A549 (cell line): ENCODE data around the gene CERS4. TPM values are rescaled to one million over a fixed set of nuclear protein-coding genes. Genes with fewer than 3 reads are reported as not detected.

Experiments used
- ATAC-seq, 2 experiments: fragments of 200-7000 bp in 1 of 2; fragments of >200 bp in 1 of 2; cut with Nextera tagmentation in 1 of 2; cut with Tn5 transposase in 1 of 2; 3 replicates each; pipeline versions ENCODE4 v1.8.0 to v1.9.1; 2018 to 2020; ENCODE audit warnings: mild to moderate bottlenecking in 1 of 2, moderate library complexity in 1 of 2
- CTCF ChIA-PET: fragments of 300-600 bp; sonication (Branson Sonifier 250); formaldehyde crosslinking; extraction: SDS; loops from one replicate; lab custom pipeline; 2021; ENCODE audit warnings: antibody characterized with exemption, inconsistent platforms; lab: Yijun Ruan, JAX
- POLR2A ChIA-PET: fragments of 350-600 bp; formaldehyde crosslinking; extraction: SDS; loops from one replicate; lab custom pipeline; 2021; ENCODE audit warnings: antibody characterized with exemption, inconsistent platforms; lab: Yijun Ruan, JAX
- DNase-seq, 2 experiments: peaks; one replicate each; pipeline versions ENCODE4 v3.0.0 to v3.0.0-alpha.2; 2011 to 2016; ENCODE audit warnings: low read depth in 1 of 2, low spot score in 1 of 2
- FAIRE-seq: peaks from 2 replicates; lab custom pipeline; 2011; peaks lifted over from hg19 to GRCh38; lab: Jason Lieb, UNC
- H3K27ac ChIP-seq, 2 experiments: fragments of >200 bp; sonication (Bioruptor Twin); formaldehyde crosslinking; 3 replicates each; pipeline ENCODE4 v1.5.1; 2016 to 2017
- H3K4me1 ChIP-seq: fragments of >200 bp; sonication (Bioruptor Twin); formaldehyde crosslinking; 3 replicates; pipeline ENCODE4 v1.6.1; 2016
- H3K4me2 ChIP-seq: fragments of >200 bp; sonication (Bioruptor Twin); formaldehyde crosslinking; 3 replicates; pipeline ENCODE4 v1.6.1; 2016
- H3K4me3 ChIP-seq: fragments of >200 bp; sonication (Bioruptor Twin); formaldehyde crosslinking; 3 replicates; pipeline ENCODE4 v1.5.1; 2016
- H3K9me3 ChIP-seq: fragments of >200 bp; sonication (Bioruptor Twin); formaldehyde crosslinking; 3 replicates; pipeline ENCODE4 v1.6.1; 2016
- CBX2 ChIP-seq: fragments of 200-600 bp; sonication (generic); IDR thresholded peaks from 2 replicates; pipeline ENCODE4 v1.6.1; 2016; ENCODE audit warnings: low read depth, mild to moderate bottlenecking, borderline replicate concordance
- CHD2 ChIP-seq: fragments of 150-350 bp; IDR thresholded peaks from 2 replicates; pipeline ENCODE4 v1.6.1; 2014; ENCODE audit warnings: low read length; ENCODE audit not compliant: partially characterized antibody
- EHMT2 ChIP-seq: fragments of 200-600 bp; sonication (generic); IDR thresholded peaks from 2 replicates; pipeline ENCODE4 v1.6.1; 2016; ENCODE audit warnings: antibody characterized with exemption, low read depth, mild to moderate bottlenecking, moderate library complexity
- EP300 ChIP-seq, 2 experiments: fragments of >200 bp; sonication (Bioruptor Twin); formaldehyde crosslinking; IDR thresholded peaks; 2 replicates in 1 of 2; 3 replicates in 1 of 2; pipeline ENCODE4 v1.6.1; 2016 to 2017
- FOSL2 ChIP-seq, 2 experiments: fragments of 450-650 bp in 1 of 2; fragments of >200 bp in 1 of 2; sonication (Bioruptor Twin) in 1 of 2; formaldehyde crosslinking; IDR thresholded peaks; 2 replicates each; pipeline versions ENCODE4 v1.5.0 to v1.6.1; 2016 to 2020; ENCODE audit warnings: mild to moderate bottlenecking in 1 of 2, moderate library complexity in 1 of 2
- GATA3 ChIP-seq: IDR thresholded peaks from 2 replicates; pipeline ENCODE4 v1.6.1; 2012; ENCODE audit warnings: borderline replicate concordance
- HDAC2 ChIP-seq: fragments of 200-600 bp; sonication (generic); IDR thresholded peaks from 2 replicates; pipeline ENCODE4 v1.6.1; 2016
- HEYL ChIP-seq: fragments of 250-450 bp; sonication (Bioruptor Pico); IDR thresholded peaks from 2 replicates; pipeline ENCODE4 v1.8.0; 2021; ENCODE audit warnings: mild to moderate bottlenecking, moderate library complexity
- HOXB13 ChIP-seq: fragments of 250-450 bp; sonication (Bioruptor Pico); IDR thresholded peaks from 2 replicates; pipeline ENCODE4 v1.5.0; 2020; ENCODE audit warnings: low read depth, mild to moderate bottlenecking, moderate library complexity
- KDM1A ChIP-seq: fragments of 200-600 bp; sonication (generic); IDR thresholded peaks from 2 replicates; pipeline ENCODE4 v1.6.1; 2016; ENCODE audit warnings: low read depth, mild to moderate bottlenecking
- MAFK ChIP-seq: fragments of 450-650 bp; IDR thresholded peaks from 2 replicates; pipeline ENCODE4 v1.6.1; 2014; ENCODE audit not compliant: partially characterized antibody
- PHF8 ChIP-seq: fragments of 200-600 bp; sonication (generic); IDR thresholded peaks from 2 replicates; pipeline ENCODE4 v1.6.1; 2016; ENCODE audit warnings: low read depth, mild to moderate bottlenecking, antibody characterized with exemption, moderate library complexity, borderline replicate concordance
- POLR2AphosphoS2 ChIP-seq: conservative IDR thresholded peaks from 2 replicates; pipeline ENCODE4 v1.6.1; 2012; ENCODE audit warnings: low read length, improper control_type of control experiment, inconsistent platforms
- RCOR1 ChIP-seq: fragments of 150-350 bp; IDR thresholded peaks from 2 replicates; pipeline ENCODE4 v1.6.1; 2014; ENCODE audit warnings: antibody characterized with exemption, low read length, low read depth
- RNF2 ChIP-seq: fragments of 200-600 bp; sonication (generic); IDR thresholded peaks from 2 replicates; pipeline ENCODE4 v1.6.1; 2016; ENCODE audit warnings: low read depth, mild to moderate bottlenecking, antibody characterized with exemption, moderate library complexity, borderline replicate concordance
- SMC3 ChIP-seq: fragments of >200 bp; sonication (Bioruptor Twin); formaldehyde crosslinking; IDR thresholded peaks from 3 replicates; pipeline ENCODE4 v1.6.1; 2018; ENCODE audit warnings: inconsistent platforms
- TFCP2L1 ChIP-seq: fragments of 250-450 bp; sonication (Bioruptor Pico); IDR thresholded peaks from 2 replicates; pipeline ENCODE4 v1.5.0; 2021; ENCODE audit warnings: mild to moderate bottlenecking
- TP53 ChIP-seq: fragments of 250-450 bp; sonication (Bioruptor Pico); IDR thresholded peaks from 2 replicates; pipeline ENCODE4 v1.5.0; 2021; ENCODE audit warnings: mild to moderate bottlenecking, moderate library complexity
- ZC3H11A ChIP-seq: fragments of 450-650 bp; IDR thresholded peaks from 2 replicates; pipeline ENCODE4 v1.6.1; 2014; ENCODE audit warnings: antibody characterized with exemption, mild to moderate bottlenecking
- ZFP36 ChIP-seq: fragments of 450-650 bp; IDR thresholded peaks from 2 replicates; pipeline ENCODE4 v1.6.1; 2014; ENCODE audit warnings: borderline replicate concordance; ENCODE audit not compliant: partially characterized antibody
- ZSCAN20 ChIP-seq: fragments of 250-450 bp; sonication (Bioruptor Pico); IDR thresholded peaks from 2 replicates; pipeline ENCODE4 v1.8.0; 2022; ENCODE audit warnings: mild to moderate bottlenecking, moderate library complexity
- WGBS: methylation state at CpG from one replicate; pipeline ENCODE4 v1.1.6; 2017; ENCODE audit errors: missing lambda C conversion rate; 5-methylcytosine and 5-hydroxymethylcytosine counted together
- polyA plus RNA-seq, 4 experiments: library from polyadenylated mRNA; depleted of rRNA in 3 of 4; stranded (reverse); fragments of >200 nt; fragmentation: RNase III in 1 of 4; extraction: RNeasy Plus Mini Kit Qiagen cat#74134 plus additional on column Dnase treatment in 1 of 4; gene quantifications; 2 replicates in 3 of 4; 3 replicates in 1 of 4; pipeline ENCODE4 v1.2.3, GENCODE V29; 2011 to 2017
- TF ChIP-seq, protein P1 (sequence below): fragments of 450-650 bp; IDR thresholded peaks from 2 replicates; pipeline ENCODE4 v1.6.1; 2014; ENCODE audit warnings: antibody characterized with exemption
- TF ChIP-seq, protein P2 (sequence below): fragments of 250-450 bp; sonication (Bioruptor Pico); IDR thresholded peaks from 2 replicates; pipeline ENCODE4 v1.5.0; 2020; ENCODE audit warnings: low read depth, mild to moderate bottlenecking, moderate library complexity
- TF ChIP-seq, protein P3 (sequence below): fragments of 150-350 bp; IDR thresholded peaks from 2 replicates; pipeline ENCODE4 v1.6.1; 2014; ENCODE audit warnings: low read depth, mild to moderate bottlenecking, low read length
- TF ChIP-seq, protein P4 (sequence below): fragments of 200-600 bp; sonication (generic); IDR thresholded peaks from 2 replicates; pipeline ENCODE4 v1.6.1; 2016; ENCODE audit warnings: antibody characterized with exemption, mild to moderate bottlenecking, moderate library complexity
- TF ChIP-seq, protein P5 (sequence below): IDR thresholded peaks from 2 replicates; pipeline ENCODE4 v1.6.1; 2012; ENCODE audit warnings: low read depth, borderline replicate concordance

Gene CERS4
- polyA plus RNA-seq, 2 of the 4 experiments (the other 2 are of a cell fraction), result 2.1 to 5.0 TPM

DNA sequence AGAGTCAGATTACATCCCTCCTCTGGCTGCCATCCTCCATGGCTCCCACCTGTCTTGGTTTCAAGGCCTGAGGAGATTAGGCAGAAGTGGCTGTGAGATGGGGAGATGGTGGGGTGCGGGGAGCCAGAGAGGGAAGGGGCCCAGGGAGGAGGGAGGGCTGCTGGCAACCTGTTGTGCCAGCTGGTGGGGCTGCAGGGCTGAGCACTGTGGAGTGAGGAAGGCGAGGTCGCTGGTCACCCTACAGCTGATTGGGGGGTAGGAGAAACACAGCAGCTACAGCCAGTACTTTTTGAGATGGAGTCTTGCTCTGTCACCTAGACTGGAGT is 50.7 kb downstream of the CERS4 start:
- ChIA-PET CTCF (interaction anchor here (1.0 to 1.7 kb wide), 2 partner anchors 9 to 101 kb away, joined by 3 to 4 read pairs; no protein-coding TSS in a partner anchor), POLR2A (no interaction called here)
- Histone ChIP-seq H3K27ac (no peak overlapping the region), H3K4me2 (no peak overlapping the region), H3K4me1 (no peaks in the 10 kb centered on the region), H3K9me3 (no peaks in the 10 kb centered on the region), H3K4me3 (no peak overlapping the region)
- FAIRE-seq (no peak), DNase-seq (no peak), ATAC-seq (no peak)
- 87% methylated on average over 3 of the region's 3 CpGs for WGBS
- no peak for TF ChIP-seq PHF8
- no peak for TF ChIP-seq HDAC2
- TF ChIP-seq, protein P1, sequence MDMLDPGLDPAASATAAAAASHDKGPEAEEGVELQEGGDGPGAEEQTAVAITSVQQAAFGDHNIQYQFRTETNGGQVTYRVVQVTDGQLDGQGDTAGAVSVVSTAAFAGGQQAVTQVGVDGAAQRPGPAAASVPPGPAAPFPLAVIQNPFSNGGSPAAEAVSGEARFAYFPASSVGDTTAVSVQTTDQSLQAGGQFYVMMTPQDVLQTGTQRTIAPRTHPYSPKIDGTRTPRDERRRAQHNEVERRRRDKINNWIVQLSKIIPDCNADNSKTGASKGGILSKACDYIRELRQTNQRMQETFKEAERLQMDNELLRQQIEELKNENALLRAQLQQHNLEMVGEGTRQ, result no peak
- no peak for TF ChIP-seq KDM1A
- TF ChIP-seq TP53 (CRISPR knock-in tag), result no peak
- TF ChIP-seq SMC3, result no peak
- no peak for TF ChIP-seq EP300 (IDR thresholded peaks at IDR 0.05)
- TF ChIP-seq, protein P2, sequence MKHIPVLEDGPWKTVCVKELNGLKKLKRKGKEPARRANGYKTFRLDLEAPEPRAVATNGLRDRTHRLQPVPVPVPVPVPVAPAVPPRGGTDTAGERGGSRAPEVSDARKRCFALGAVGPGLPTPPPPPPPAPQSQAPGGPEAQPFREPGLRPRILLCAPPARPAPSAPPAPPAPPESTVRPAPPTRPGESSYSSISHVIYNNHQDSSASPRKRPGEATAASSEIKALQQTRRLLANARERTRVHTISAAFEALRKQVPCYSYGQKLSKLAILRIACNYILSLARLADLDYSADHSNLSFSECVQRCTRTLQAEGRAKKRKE (CRISPR knock-in tag), result no peak
- no peak for TF ChIP-seq EHMT2
- TF ChIP-seq, protein P3, sequence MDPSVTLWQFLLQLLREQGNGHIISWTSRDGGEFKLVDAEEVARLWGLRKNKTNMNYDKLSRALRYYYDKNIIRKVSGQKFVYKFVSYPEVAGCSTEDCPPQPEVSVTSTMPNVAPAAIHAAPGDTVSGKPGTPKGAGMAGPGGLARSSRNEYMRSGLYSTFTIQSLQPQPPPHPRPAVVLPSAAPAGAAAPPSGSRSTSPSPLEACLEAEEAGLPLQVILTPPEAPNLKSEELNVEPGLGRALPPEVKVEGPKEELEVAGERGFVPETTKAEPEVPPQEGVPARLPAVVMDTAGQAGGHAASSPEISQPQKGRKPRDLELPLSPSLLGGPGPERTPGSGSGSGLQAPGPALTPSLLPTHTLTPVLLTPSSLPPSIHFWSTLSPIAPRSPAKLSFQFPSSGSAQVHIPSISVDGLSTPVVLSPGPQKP, result no peak
- TF ChIP-seq, protein P4, sequence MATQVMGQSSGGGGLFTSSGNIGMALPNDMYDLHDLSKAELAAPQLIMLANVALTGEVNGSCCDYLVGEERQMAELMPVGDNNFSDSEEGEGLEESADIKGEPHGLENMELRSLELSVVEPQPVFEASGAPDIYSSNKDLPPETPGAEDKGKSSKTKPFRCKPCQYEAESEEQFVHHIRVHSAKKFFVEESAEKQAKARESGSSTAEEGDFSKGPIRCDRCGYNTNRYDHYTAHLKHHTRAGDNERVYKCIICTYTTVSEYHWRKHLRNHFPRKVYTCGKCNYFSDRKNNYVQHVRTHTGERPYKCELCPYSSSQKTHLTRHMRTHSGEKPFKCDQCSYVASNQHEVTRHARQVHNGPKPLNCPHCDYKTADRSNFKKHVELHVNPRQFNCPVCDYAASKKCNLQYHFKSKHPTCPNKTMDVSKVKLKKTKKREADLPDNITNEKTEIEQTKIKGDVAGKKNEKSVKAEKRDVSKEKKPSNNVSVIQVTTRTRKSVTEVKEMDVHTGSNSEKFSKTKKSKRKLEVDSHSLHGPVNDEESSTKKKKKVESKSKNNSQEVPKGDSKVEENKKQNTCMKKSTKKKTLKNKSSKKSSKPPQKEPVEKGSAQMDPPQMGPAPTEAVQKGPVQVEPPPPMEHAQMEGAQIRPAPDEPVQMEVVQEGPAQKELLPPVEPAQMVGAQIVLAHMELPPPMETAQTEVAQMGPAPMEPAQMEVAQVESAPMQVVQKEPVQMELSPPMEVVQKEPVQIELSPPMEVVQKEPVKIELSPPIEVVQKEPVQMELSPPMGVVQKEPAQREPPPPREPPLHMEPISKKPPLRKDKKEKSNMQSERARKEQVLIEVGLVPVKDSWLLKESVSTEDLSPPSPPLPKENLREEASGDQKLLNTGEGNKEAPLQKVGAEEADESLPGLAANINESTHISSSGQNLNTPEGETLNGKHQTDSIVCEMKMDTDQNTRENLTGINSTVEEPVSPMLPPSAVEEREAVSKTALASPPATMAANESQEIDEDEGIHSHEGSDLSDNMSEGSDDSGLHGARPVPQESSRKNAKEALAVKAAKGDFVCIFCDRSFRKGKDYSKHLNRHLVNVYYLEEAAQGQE, result no peak
- TF ChIP-seq GATA3, result no peak
- no peak for TF ChIP-seq RNF2
- TF ChIP-seq MAFK, result no peak
- no peak for TF ChIP-seq ZC3H11A

DNA sequence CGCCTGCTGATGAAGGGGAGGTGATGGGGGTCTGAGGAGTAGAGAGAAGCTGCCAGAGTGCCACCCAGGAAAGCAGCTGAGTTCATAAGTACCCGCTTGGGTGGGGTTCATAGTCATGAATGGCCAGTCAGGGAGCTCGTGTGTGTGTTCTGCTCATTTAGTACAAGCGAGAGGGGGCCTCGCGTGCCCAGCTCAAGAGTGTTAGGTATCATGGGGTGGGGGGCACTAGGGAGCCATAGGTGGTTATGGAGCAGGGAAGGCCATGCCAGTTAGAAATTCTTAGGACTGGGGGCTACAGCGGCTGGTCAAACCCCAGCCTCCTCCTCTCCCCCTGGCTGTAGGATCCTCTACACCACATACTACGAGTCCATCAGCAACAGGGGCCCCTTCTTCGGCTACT is 52.2 kb downstream of the CERS4 start:
- ChIA-PET POLR2A (no interaction called here), CTCF (interaction anchor here (0.9 to 2.5 kb wide), 3 partner anchors 8 to 291 kb away, joined by 3 to 7 read pairs (median 4); no protein-coding TSS in a partner anchor)
- no peak overlapping the region for H3K4me3 ChIP-seq
- no peaks in the 10 kb centered on the region for H3K4me1 ChIP-seq
- ATAC-seq (no peak; a peak in 1 of 6 replicates), FAIRE-seq (no peak), DNase-seq (no peak)
- no peaks in the 10 kb centered on the region for H3K9me3 ChIP-seq
- H3K4me2 ChIP-seq, result no peak overlapping the region
- no peak overlapping the region for H3K27ac ChIP-seq
- TF ChIP-seq KDM1A, result no peak
- WGBS, result 92% methylated on average over 6 of the region's 9 CpGs

DNA sequence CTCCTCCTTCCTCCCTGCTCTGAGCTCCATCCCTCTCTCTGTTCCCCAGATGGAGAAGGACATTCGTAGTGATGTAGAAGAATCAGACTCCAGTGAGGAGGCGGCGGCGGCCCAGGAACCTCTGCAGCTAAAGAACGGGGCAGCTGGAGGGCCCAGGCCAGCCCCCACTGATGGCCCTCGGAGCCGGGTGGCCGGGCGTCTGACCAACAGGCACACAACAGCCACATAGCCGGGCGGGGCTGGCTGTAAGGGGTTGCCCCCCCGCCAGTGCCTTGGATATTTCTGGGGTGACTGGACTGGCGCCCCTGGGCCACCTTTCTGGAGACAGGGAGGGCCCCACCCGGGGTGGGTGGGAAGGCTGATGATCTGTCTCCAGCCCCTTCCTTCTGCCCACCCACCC is 52.7 kb downstream of the CERS4 start:
- POLR2A ChIA-PET, result interaction anchor here (0.6 kb wide), 1 partner anchor 318 kb away, joined by 3 read pairs; the partner anchor contains the start of gene TIMM44
- no peaks in the 10 kb centered on the region for H3K9me3 ChIP-seq
- no peak overlapping the region for H3K4me2 ChIP-seq
- no peaks in the 10 kb centered on the region for H3K4me1 ChIP-seq
- FAIRE-seq (no peak), ATAC-seq (no peak; a peak in 1 of 6 replicates), DNase-seq (no peak)
- CTCF ChIA-PET, result interaction anchor here (1.6 to 2.5 kb wide), 2 partner anchors 8 to 10 kb away, joined by 4 to 7 read pairs; no protein-coding TSS in a partner anchor
- H3K27ac ChIP-seq, result no peak overlapping the region
- no peak overlapping the region for H3K4me3 ChIP-seq
- WGBS, result 79% methylated on average over 7 of the region's 14 CpGs
- no peak for TF ChIP-seq TFCP2L1 (CRISPR knock-in tag)
- no peak for TF ChIP-seq CBX2
- TF ChIP-seq SMC3, result no peak
- no peak for TF ChIP-seq ZSCAN20 (CRISPR knock-in tag)
- TF ChIP-seq, protein P1, result no peak
- TF ChIP-seq CHD2, result no peak
- no peak for TF ChIP-seq HOXB13
- no peak for TF ChIP-seq HEYL (CRISPR knock-in tag)
- TF ChIP-seq POLR2AphosphoS2, result no peak
- TF ChIP-seq, protein P5, sequence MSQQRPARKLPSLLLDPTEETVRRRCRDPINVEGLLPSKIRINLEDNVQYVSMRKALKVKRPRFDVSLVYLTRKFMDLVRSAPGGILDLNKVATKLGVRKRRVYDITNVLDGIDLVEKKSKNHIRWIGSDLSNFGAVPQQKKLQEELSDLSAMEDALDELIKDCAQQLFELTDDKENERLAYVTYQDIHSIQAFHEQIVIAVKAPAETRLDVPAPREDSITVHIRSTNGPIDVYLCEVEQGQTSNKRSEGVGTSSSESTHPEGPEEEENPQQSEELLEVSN, result no peak
- no peak for TF ChIP-seq MAFK
- no peak for TF ChIP-seq PHF8
- TF ChIP-seq ZFP36, result no peak
- TF ChIP-seq FOSL2 (IDR thresholded peaks at IDR 0.05), result no peak
- TF ChIP-seq FOSL2 (CRISPR knock-in tag; IDR thresholded peaks at IDR 0.05), result no peak
- no peak for TF ChIP-seq RCOR1
